UCSD-AML1 (cell line): ENCODE data around the gene GPX6.
"Not testable (repeated sequence)": the region's sequence is repeated elsewhere in the genome, so short reads cannot be mapped to it uniquely, and the experiment has no call there.

Source experiments
- DNase-seq: peaks from one replicate; lab custom pipeline; 2025; ENCODE audit not compliant: unreplicated experiment; lab: John Stamatoyannopoulos, UW

GPX6 gene

DNA sequence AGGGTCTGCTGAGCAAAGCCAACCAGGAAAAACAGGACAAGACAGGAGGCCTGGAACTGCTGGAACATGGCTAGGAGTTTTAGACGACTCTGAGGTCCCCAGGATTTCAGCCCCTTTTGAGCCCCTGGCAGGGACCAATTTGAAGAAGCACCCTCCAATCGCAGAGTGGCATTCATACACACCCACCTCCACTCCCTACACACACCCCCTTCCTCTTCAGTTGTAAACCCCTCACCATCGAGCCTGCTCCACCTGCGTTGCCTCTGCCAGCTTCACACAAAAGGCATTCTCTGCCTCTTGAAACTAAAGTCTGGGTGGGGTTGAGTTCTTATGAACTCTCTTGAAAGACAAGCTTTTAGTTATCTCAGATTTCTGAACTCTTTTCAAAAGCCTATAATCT lies at the start of gene GPX6:
Gene GPX6 (minus strand): TSS at position 118 of the 400 bp plus-strand sequence. CDS start 50 bp downstream, at position 68.
- no peak for DNase-seq

- DNase-seq, result no peak
Observed at GRCh38 chr6:28563430-28564095, 48.0 kb upstream of the GPX6 start.

GRCh38 chr6:28558629-28559028 lies 43.0 kb upstream of the GPX6 start:
- DNase-seq, result no peak

DNA sequence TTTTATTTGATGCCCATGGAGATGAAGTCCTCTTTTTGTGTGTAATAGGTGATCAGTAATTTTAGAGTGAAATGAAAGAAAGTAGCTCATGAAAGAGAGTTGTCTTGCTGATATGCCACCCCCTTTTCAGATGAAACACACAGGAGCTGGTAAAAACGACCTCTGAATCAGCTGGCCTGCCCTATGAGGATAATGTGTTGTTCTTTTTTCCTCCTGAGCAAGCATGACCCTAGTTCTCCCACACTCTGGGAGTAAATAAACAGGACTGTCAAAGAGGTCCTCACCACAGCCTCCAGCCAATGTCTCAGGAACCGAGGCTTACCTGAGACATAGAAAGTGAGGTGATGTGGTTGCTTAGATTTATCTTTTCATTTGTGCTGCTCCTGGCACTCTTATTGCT lies 39.5 kb upstream of the GPX6 start:
- no peak for DNase-seq

- DNase-seq, result no peak
Observed at GRCh38 chr6:28553986-28554881, 38.6 kb upstream of the GPX6 start.

DNA sequence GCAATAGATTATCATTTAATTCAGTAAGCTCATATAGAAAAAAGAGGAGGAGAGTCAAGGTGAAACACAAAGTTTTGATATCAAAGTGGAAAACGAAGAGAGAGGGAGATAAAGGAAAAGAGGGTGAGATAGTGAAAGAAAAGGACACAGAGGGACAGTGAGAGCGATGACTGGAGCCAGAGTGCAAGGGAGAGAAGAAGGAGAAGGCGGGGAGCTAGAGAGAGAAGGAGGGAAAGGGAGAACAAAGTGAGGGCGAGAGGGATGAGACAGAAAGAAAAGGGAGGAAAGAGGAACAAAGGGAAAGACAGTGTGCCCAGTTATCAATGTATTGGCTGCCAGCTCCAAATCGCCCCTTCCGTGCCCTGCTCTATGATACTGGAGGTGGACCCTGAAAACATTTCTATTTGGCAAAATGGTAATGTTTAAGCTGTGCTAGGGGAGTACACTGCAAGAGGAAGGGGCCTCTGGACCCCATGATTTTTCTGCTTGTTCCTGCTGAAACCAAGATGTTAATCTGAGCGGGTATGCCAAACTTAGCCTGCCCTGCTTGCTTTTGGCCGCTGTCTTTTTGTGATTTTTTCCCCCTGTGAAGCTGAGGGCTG lies 37.9 kb upstream of the GPX6 start:
- no peak for DNase-seq

GRCh38 chr6:28551891-28552666 lies 36.5 kb upstream of the GPX6 start:
- no peak for DNase-seq

DNA sequence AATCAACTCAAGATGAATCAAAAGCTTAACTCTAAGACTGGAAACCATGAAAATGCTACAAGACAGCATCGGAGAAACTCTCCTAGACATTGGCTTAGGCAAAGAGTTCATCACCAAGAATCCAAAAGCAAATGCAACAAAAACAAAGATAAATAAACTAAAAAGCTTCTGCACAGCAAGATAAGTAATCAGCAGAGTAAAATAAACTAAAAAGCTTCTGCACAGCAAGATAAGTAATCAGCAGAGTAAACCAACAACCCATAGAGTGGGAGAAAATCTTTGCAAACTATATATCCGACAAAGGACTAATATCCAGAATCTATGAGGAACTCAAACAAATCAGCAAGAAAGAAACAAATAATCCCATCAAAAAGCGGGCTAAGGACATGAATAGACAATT lies 31.4 kb upstream of the GPX6 start:
- not testable (repeated sequence) for DNase-seq

GRCh38 chr6:28545955-28546354 lies 30.4 kb upstream of the GPX6 start:
- DNase-seq, result no peak

GRCh38 chr6:28543651-28544610 lies 28.3 kb upstream of the GPX6 start:
- DNase-seq, result peak; percentile 34

DNA sequence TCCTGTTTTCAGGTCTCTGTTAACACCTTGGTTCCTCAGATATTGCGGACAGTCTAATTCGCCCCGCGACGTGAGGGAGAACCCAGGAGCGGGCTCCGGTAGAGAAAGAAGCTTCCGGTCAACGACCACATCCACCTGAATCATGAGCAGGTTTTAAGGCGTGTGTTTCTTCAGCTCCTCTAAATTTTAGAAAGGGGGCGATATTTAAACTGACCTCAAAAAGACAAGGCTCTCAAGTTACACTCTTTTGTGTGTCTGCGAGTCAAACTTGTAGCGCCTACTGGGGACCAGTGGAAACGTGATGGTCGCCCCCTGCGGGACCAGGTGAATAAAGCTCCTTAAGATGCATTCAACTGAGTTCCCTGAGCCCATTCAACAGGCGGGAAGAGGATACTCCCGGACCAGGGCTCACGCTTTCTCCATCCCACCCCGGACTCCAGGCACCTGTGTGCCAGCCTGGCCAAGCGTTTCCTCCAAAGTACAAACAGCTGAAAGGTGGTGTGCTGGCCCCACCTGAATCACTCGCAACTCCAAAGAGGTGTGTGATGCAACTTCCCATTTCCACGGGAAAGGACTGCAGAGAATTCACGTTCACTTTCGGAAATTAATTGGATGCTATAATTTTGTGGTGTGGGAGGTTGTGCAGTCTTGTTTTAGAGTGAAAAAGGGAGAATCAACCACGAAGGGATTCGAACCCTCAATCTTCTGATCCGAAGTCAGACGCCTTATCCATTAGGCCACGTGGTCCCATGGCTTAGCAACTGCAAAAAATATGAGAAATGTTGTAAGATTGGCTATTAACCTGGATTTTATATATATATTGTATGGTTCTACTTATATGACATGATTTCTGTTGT lies 27.1 kb upstream of the GPX6 start:
- DNase-seq, result peak; percentile 54

GRCh38 chr6:28541996-28542395 lies 26.4 kb upstream of the GPX6 start:
- no peak for DNase-seq

GRCh38 chr6:28537509-28538140 lies 22.0 kb upstream of the GPX6 start:
- DNase-seq, result no peak

- no peak for DNase-seq
Observed at GRCh38 chr6:28537065-28537464, 21.5 kb upstream of the GPX6 start.

- no peak for DNase-seq
Observed at GRCh38 chr6:28534875-28535274, 19.3 kb upstream of the GPX6 start.

GRCh38 chr6:28534306-28534705 lies 18.7 kb upstream of the GPX6 start:
- DNase-seq, result no peak

DNA sequence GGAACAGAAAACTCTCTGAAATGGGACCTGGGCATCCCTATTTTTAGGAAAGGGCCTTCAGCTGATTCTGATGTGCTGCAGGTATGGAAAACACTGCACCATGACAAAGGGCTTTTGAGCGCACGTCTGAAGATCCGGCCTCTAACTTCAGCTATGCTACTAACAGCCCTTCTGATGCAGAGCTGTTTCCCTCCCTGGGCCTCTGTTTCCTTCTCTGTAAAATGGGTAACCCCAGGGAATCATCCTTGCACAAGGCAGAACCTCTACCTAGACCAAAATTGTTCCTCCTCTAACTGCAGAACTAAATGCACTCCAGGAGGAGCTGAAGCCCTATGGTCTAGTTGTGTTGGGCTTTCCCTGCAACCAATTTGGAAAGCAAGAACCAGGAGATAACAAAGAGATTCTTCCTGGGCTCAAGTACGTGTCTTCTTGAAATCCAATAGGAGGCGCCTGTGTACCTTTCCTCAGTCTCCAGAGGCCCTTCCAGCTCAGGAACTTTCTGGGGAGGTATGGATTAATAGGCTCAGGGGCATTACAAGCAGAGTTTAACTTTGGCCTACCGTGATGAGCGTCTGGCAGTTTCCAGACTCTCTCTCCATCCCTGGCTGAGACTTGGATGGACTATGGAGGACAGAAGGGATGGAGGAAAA lies 16.0 kb upstream of the GPX6 start:
- no peak for DNase-seq

- no peak for DNase-seq
Observed at GRCh38 chr6:28530777-28531176, 15.2 kb upstream of the GPX6 start.
